ENCODE data around the gene CBX2. TPM values are rescaled to one million over a fixed set of nuclear protein-coding genes. Genes with fewer than 3 reads are reported as not detected.

The CBX2 gene
- total RNA-seq, 1 donor from 2014 or later, result 53.5 TPM

GRCh38 chr17:79735096-79735495, 42.9 kb upstream of the CBX2 start:
- no peak overlapping the region for H3K4me3 Mint-ChIP-seq
- peaks cover 19% of the 10 kb centered on the region for H3K4me1 Mint-ChIP-seq
- Histone ChIP-seq H3K36me3 (no peaks in the 10 kb centered on the region), H4K20me1 (ENCODE audit: low read depth) (no peaks in the 10 kb centered on the region), H3F3A (ENCODE audit: low read depth) (no peaks in the 10 kb centered on the region), H3K4me3 (no peak overlapping the region), H3K9me3 (ENCODE audit: low read depth) (no peaks in the 10 kb centered on the region), H3K27me3 (peaks cover 13% of the 10 kb centered on the region), H2AFZ (replicated peaks) (no peak overlapping the region), H3K4me2 (no peak overlapping the region), H3K4me1 (no peaks in the 10 kb centered on the region), H3K79me2 (ENCODE audit: low read depth) (no peaks in the 10 kb centered on the region), H3K27ac (no peak overlapping the region), H3K9ac (no peak overlapping the region)
- H3K9me3 Mint-ChIP-seq, result no peaks in the 10 kb centered on the region
- TF ChIP-seq CTCF (IDR thresholded peaks at IDR 0.05) (no peak), EZH2phosphoT487 (IDR thresholded peaks at IDR 0.05) (no peak), EZH2 (IDR thresholded peaks at IDR 0.05) (no peak)
- no peaks in the 10 kb centered on the region for H3K36me3 Mint-ChIP-seq
- no peak overlapping the region for H3K27ac Mint-ChIP-seq
- peaks cover 13% of the 10 kb centered on the region for H3K27me3 Mint-ChIP-seq (ENCODE audit: insufficient read depth, low read depth)
- DNase-seq (ENCODE audit: low spot score), result no peak

GRCh38 chr17:79737046-79737921, 40.7 kb upstream of the CBX2 start:
- H3K79me2 ChIP-seq (ENCODE audit: low read depth), result no peaks in the 10 kb centered on the region
- TF ChIP-seq EZH2 (IDR thresholded peaks at IDR 0.05), result no peak
- no peak overlapping the region for H3K4me3 ChIP-seq
- no peak overlapping the region for H3K9ac ChIP-seq
- Mint-ChIP-seq H3K9me3 (no peaks in the 10 kb centered on the region), H3K27ac (no peak overlapping the region), H3K4me3 (no peak overlapping the region), H3K27me3 (ENCODE audit: insufficient read depth, low read depth) (peaks cover 12% of the 10 kb centered on the region), H3K36me3 (no peaks in the 10 kb centered on the region), H3K4me1 (peaks cover 29% of the 10 kb centered on the region)
- H3K36me3 ChIP-seq, result no peaks in the 10 kb centered on the region
- no peak overlapping the region for H3K27ac ChIP-seq
- H4K20me1 ChIP-seq (ENCODE audit: low read depth), result no peaks in the 10 kb centered on the region
- H3K4me2 ChIP-seq, result no peak overlapping the region
- no peaks in the 10 kb centered on the region for H3K9me3 ChIP-seq (ENCODE audit: low read depth)
- no peak overlapping the region for H2AFZ ChIP-seq (replicated peaks)
- H3K4me1 ChIP-seq, result peaks cover 6% of the 10 kb centered on the region
- H3K27me3 ChIP-seq, result peaks cover 34% of the 10 kb centered on the region
- H3F3A ChIP-seq (ENCODE audit: low read depth), result no peaks in the 10 kb centered on the region
- DNase-seq (ENCODE audit: low spot score), result no peak

GRCh38 chr17:79737922-79738578, 39.9 kb upstream of the CBX2 start:
- Histone ChIP-seq H3K36me3 (no peaks in the 10 kb centered on the region), H3F3A (ENCODE audit: low read depth) (no peaks in the 10 kb centered on the region), H3K9ac (no peak overlapping the region), H3K27ac (no peak overlapping the region), H4K20me1 (ENCODE audit: low read depth) (no peaks in the 10 kb centered on the region), H3K4me3 (no peak overlapping the region), H3K79me2 (ENCODE audit: low read depth) (no peaks in the 10 kb centered on the region), H3K27me3 (peaks cover 41% of the 10 kb centered on the region), H3K4me2 (no peak overlapping the region), H3K9me3 (ENCODE audit: low read depth) (no peaks in the 10 kb centered on the region), H3K4me1 (peaks cover 14% of the 10 kb centered on the region), H2AFZ (replicated peaks) (no peak overlapping the region)
- H3K27me3 Mint-ChIP-seq (ENCODE audit: insufficient read depth, low read depth), result peaks cover 12% of the 10 kb centered on the region
- no peak for TF ChIP-seq EZH2 (IDR thresholded peaks at IDR 0.05)
- TF ChIP-seq EZH2phosphoT487 (IDR thresholded peaks at IDR 0.05), result no peak
- TF ChIP-seq CTCF (IDR thresholded peaks at IDR 0.05), result no peak
- H3K4me1 Mint-ChIP-seq, result peaks cover 33% of the 10 kb centered on the region
- no peak overlapping the region for H3K4me3 Mint-ChIP-seq
- no peak for DNase-seq (ENCODE audit: low spot score)
- H3K27ac Mint-ChIP-seq, result no peak overlapping the region
- H3K36me3 Mint-ChIP-seq, result no peaks in the 10 kb centered on the region
- no peaks in the 10 kb centered on the region for H3K9me3 Mint-ChIP-seq

- no peak overlapping the region for H3K27ac ChIP-seq
- Mint-ChIP-seq H3K36me3 (no peaks in the 10 kb centered on the region), H3K27ac (no peak overlapping the region), H3K4me3 (no peak overlapping the region), H3K4me1 (peaks cover 36% of the 10 kb centered on the region), H3K9me3 (no peaks in the 10 kb centered on the region), H3K27me3 (ENCODE audit: insufficient read depth, low read depth) (peaks cover 14% of the 10 kb centered on the region)
- H3K36me3 ChIP-seq, result no peaks in the 10 kb centered on the region
- DNase-seq (ENCODE audit: low spot score), result no peak
- peaks cover 44% of the 10 kb centered on the region for H3K27me3 ChIP-seq
- no peaks in the 10 kb centered on the region for H3K79me2 ChIP-seq (ENCODE audit: low read depth)
- H3K9me3 ChIP-seq (ENCODE audit: low read depth), result no peaks in the 10 kb centered on the region
- no peak for TF ChIP-seq CTCF (IDR thresholded peaks at IDR 0.05)
- TF ChIP-seq EZH2phosphoT487 (IDR thresholded peaks at IDR 0.05), result no peak
- TF ChIP-seq EZH2 (IDR thresholded peaks at IDR 0.05), result no peak
- H3K4me1 ChIP-seq, result peaks cover 17% of the 10 kb centered on the region
- no peaks in the 10 kb centered on the region for H4K20me1 ChIP-seq (ENCODE audit: low read depth)
- H3F3A ChIP-seq (ENCODE audit: low read depth), result no peaks in the 10 kb centered on the region
- no peak overlapping the region for H3K9ac ChIP-seq
- no peak overlapping the region for H3K4me2 ChIP-seq
- H2AFZ ChIP-seq (replicated peaks), result no peak overlapping the region
- H3K4me3 ChIP-seq, result no peak overlapping the region
These were observed 39.3 kb upstream of the CBX2 start for GRCh38 chr17:79738643-79739042.
